Inflammatory macrophage (primary cell): ENCODE data around the gene ADARB1.

Experiments
- DNase-seq, 2 donors: peaks; one replicate each; pipeline ENCODE4 v3.0.0-alpha.2; 2020 to 2022

The ADARB1 gene

DNA sequence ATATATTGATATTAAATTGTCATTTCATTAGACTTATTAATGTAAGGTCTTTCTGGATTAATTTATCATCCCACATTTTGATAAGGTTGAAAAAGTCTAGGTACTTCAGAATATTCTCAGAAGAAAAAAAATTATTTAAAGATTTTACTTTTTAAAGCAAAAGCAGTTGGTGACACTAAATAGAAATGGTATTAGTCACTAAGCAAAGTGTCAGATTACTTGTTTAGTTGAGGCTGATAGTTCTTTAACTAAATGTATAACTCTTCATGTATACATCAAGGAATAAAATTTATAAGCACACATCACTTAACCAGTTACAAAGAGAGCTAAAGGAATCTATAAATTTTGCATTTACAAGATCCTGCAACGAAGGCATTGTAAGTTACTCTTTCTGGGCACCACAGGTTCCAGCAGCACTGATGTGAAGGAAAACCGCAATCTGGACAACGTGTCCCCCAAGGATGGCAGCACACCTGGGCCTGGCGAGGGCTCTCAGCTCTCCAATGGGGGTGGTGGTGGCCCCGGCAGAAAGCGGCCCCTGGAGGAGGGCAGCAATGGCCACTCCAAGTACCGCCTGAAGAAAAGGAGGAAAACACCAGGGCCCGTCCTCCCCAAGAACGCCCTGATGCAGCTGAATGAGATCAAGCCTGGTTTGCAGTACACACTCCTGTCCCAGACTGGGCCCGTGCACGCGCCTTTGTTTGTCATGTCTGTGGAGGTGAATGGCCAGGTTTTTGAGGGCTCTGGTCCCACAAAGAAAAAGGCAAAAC is 101.1 kb downstream of the ADARB1 start:
- DNase-seq = no peak

DNA sequence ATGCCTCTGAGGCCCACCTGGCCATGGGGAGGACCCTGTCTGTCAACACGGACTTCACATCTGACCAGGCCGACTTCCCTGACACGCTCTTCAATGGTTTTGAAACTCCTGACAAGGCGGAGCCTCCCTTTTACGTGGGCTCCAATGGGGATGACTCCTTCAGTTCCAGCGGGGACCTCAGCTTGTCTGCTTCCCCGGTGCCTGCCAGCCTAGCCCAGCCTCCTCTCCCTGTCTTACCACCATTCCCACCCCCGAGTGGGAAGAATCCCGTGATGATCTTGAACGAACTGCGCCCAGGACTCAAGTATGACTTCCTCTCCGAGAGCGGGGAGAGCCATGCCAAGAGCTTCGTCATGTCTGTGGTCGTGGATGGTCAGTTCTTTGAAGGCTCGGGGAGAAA is 101.8 kb downstream of the ADARB1 start:
- no peak for DNase-seq

DNA sequence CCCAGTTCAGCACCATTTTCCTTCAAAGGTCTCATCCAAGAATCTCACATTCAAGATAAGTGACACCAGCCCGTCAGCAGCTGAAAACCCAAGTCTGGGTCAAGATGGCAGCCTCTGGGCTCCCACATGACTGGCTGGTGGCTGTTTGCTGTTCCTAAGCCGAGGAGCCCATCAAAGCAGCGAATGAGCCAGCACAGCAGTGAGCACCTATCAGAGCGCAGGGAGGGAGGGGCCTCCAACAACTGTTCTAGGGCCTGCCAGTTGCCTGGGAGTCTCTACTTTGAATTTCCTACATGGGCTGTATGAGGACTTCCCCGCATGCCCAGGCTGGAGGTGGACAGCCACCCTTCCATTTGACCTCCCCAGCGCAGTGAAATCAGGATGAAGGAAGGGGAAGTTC is 102.7 kb downstream of the ADARB1 start:
- no peak for DNase-seq

DNA sequence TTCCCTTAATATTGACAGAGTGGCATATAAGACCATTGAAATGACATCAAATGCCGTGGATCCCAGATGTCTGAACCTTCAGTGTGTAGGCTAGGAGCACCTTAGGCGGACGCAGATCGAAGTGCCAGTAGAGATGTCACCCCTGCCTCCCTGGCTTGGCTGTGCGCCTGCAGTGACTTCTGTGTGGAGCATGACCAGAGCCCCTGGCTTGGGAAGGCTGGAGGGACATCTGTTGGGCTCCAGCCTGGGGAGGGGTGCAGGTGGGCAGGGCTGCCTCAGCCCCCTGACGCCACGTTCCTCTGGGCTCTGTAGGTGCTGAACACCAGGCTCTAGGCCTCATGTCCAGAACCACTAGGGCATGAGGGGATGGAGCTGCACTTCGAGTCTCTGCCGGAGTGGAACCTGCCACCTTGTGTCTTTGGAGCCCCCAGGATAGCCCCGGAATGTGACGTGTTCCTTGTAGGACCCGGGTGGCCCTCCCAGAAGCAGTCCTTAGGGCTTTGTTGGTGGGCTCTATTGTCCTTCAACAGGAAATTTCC is 103.8 kb downstream of the ADARB1 start:
- no peak for DNase-seq

DNA sequence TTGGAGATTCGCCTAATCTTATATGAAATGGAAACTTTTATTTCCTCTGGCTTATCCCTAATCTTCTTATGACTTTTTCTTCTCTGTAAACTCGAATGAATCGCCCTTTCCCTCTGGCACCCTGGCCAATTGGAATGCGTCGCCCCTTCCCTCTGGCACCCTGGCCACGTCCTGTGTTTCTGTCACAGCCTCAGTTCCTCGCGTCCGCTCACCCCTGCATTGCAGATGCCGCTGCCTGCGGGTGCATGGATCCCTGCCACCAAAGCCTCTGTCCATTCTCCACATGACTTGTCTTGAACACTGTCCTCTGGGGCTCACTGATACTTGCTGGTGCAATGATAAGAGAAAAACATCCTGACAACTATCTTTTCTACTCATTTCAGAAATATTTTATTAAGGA is 104.6 kb downstream of the ADARB1 start:
- no peak for DNase-seq

DNA sequence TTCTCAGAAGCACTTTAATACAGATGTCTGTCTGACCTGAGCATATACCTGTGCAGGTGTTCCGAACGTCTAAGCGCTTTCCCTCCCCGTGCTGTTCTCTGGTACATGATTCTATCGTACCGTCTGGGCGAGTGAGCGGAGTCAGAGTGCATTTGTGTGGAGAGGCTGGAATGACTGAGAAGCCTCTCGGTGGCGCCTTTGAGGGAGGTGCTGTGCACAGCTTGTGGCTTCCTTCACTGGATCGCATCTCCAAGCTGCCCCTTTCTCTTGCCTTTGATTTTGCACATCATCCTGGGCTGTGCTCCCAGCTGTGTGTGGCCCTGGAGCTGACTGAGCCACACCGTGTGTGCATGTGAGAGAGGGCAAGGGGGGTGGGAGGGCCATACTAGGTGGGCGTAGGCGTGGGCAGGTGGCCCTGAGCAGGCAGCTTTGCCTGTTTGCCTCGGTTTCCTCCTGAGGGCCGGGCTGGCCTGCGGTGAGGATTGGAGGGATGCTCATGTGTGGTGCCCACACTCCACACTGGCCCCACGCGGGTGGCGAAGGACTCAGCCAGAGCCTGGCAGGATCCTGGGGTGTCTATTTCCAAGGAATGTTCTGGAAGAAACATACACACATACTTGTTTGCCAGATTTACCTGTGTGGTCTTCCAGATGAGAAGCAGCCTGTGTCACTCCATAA is 105.3 kb downstream of the ADARB1 start:
- no peak for DNase-seq

DNA sequence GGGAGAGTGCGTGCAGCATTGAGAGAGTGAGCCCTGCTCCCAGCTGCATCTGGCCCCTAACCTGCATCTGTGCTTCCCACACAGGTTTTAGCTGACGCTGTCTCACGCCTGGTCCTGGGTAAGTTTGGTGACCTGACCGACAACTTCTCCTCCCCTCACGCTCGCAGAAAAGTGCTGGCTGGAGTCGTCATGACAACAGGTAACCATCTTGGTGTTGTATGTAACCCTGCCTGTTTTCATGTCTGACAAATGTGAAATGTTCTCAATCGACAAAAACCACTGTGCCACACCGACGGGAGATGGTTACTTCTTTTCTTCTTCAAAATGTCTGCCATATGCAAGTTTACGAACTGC is 105.8 kb downstream of the ADARB1 start:
- DNase-seq = no peak

DNA sequence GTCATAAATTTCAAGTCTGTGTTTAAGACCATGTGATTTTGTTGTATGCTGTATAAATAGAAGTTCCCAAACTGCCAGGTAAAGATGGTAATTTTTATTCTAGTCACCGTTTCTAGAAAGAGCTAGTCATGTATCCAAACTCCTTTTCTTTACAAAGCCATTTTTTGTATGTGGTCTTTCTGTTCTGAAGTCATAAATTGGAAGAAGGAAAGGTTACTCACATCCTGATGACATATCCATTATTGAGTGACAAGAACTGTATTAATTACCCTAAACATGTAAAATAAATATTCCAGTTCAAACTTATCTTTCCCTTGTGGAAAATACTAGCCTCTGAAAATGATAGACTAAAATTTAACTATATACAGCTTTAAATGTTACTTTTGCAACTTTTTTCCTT is 108.6 kb downstream of the ADARB1 start:
- no peak for DNase-seq

DNA sequence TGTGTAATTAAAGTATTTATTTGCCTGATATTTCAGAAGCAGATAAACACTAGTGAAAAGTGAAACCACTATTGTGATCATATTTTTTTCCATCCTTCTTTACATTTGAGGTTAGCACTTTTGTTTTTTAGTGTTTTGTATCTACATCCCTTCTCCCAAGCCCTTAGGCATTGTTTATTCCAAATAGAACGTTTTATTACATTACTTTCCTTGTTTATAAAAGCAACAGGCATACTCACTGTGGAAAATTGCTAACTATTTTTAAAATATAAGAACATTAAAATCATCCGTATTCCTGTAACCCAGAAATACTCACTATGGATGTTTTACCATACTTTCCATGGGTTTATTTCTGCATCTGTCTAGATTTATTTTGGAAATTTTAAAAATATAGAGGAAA is 109.5 kb downstream of the ADARB1 start:
- DNase-seq = no peak

DNA sequence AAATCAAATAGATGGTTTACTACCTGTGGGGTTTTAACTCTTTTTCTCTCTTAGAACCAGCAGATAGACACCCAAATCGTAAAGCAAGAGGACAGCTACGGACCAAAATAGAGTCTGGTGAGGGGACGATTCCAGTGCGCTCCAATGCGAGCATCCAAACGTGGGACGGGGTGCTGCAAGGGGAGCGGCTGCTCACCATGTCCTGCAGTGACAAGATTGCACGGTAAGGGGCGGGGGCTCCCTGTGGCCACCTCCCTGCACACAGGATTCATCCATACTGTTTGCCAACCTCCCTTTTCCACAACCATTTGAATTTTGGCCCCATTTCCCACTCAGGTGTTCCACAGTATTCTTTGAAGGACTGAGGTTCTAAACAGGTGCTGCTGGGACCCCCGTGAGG is 110.5 kb downstream of the ADARB1 start:
- DNase-seq = no peak

DNA sequence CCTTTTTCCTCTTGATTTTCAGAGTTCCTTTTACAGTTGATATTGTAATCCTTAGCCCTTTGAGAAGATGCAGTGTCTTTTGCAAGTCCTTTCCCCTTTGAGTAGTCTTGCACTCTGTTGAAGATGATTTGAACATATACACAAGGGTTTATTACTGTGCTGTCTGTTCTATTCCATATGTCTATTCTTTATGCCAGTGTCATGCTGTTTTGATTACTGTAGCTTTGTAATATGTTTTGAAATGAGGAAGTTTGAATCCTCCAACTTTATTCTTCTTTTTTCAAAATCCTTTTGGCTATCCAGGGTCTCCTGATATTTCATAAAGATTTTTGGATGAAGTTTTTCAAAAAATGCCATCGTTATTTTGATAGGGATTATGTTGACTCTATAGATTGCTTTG is 112.3 kb downstream of the ADARB1 start:
- DNase-seq = no peak

DNA sequence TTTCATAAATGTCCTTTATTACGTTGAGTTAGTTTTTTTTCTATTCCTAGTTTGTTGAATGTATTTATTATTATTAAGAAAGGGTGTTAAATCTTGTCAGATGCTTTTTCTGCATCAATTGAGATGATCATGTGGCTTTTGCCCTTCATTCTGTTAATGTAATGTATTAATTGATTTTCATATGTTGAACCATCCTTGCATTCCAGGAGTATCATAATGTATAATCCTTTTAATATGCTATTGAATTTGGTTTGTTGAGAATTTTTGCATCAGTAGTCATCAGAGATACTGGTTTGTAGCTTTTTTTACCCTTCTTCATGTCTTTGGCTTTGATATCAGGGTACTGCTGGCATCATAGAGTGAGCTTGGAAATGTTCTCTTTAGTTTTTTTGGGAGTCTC is 113.3 kb downstream of the ADARB1 start:
- no peak for DNase-seq

DNA sequence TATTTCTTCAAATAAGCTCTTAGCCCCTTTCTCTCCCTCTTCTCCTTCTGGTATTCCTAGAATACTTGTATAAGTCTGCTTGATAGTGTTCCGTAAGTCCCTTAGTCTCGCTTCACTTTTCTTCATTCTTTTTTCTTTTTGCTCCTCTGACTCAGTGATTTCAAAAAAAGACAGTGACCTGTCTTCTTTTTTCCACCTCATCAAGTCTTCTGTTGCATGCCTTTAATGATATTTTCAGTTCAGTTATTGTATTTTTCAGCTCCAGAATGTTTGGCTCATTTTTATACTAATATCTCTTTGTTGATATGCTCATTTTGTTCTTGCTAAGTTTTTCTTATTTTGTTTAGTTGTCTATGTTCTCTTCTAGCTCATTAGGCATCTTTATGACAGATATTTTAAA is 115.6 kb downstream of the ADARB1 start:
- DNase-seq = no peak

DNA sequence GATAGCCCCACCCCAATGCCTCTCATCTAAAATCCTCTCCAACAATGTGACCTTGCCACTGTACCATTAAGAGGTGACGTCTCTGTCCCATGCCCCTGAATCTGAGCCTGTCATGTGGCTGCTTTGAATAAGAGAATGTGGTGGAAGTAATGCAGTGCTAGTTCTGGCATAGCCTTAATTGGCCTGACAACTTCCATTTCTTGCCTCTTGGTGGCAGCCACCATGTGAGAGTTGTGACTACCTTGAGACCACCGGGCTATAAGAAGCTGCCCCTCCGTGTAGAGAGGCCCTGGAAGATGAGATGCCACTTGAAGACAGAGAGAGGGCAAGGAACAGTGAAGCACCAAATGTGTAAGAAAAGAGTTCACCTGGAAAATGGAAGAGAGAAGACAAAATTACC is 118.0 kb downstream of the ADARB1 start:
- DNase-seq = no peak

DNA sequence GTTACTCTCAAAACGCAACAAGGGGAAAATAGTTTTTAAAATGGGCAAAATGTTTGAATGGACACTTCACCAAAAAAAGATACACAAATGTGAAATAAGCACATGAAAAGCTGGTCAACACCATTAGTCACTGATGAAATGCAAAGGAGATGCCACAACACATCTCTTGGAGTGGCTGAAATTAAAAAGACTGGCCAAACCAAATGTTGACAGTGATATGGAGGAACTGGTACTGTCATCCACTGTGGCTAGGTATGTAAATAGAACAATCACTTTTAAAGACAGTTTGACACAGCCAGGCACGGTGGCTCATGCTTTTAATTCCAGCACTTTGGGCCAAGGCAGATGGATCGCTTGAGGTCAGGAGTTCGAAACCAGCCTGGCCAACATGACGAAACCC is 122.2 kb downstream of the ADARB1 start:
- no peak for DNase-seq

DNA sequence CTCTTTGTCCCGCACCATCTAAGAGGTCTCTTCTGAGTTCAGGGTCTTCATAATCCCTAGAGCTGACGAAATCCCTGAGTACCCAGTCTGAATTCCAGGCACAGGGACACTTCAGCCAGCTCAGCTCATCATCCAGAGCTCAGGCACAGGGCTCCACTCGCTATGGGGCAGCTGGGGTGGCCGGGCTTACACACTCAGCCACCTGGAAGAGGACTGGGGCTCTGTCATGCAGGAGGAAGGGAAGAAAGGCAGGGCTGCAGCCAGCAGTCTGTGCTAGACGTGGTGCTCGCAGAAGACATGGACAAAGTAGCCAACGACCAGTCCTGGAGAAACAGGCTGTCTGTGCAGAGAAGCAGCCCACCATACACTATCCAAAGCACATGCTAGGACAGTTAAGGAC is 124.8 kb downstream of the ADARB1 start:
- no peak for DNase-seq

DNA sequence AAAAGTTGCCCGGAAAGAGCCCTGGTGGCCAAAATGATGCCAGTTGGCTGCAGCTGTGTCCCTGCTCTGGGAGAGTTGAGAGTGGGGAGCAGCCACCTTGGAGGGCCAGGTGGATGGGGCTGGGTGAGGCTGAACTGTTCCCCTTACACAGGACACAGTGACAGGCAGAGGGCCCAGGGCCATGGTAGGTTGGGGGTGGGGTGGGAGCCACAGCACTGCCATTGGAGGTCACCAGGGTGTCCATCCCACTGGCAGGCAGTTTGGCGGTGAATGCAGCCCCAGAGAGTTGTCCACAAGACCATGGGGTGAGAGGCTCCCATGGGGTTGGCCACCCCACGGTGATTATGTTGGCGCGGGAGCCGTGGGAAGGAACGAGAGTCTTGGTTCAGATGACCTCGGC is 125.7 kb downstream of the ADARB1 start:
- no peak for DNase-seq

DNA sequence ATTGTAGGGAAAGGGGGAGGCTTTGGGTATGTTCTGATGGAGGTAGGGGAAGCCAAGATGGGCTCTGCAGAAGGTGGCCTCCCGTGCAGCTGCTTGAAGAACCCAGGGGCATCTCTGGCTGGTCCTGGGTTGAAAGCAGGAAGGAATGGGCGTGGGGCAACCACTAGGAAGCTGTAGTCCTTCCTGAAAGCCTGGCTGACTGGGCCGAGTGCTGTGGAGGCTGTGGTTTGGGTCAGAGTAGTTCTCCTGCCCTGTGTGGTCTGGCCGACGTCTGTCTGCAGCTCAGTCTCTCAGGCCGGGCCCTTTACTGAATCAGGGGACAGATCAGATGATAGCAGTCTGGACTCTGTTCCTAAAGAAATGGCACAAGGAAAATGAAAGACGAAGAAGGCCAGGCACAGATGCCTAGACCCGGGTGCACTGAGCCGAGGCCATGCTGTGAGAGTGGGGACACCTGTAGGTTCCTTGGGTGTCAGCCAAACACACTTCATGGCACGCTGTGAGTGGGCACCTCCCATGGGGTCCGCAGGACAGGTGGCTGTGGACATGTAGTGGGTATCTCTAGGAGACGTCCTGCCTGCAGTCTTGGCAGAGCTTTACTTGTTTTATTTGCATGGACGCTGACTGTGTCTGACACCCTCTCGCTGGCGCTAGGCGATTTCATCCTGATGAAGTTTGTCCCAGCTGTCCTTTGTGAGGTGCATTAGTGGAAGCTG is 126.4 kb downstream of the ADARB1 start:
- DNase-seq = peak in 1 of 2 donors; percentile 13

DNA sequence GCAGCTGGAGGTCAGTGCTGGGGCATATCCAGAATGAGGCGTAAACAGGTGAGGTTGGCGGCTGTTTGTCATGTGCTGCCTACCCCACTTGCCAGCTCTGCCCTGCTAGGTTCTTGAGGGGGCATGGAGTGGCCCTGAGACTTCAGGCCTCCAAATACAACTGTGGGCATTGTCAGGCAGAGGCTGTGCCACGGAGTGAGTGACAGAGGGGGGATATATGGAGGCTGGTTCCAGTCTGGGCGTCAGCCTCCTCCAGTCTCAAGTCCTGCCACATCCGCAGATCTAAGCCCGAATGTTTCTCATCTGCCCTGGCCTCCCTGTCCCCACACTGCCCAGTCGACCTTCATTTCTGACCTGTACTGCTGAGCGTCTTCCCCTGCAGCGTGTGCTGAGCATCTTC is 128.0 kb downstream of the ADARB1 start:
- no peak for DNase-seq

DNA sequence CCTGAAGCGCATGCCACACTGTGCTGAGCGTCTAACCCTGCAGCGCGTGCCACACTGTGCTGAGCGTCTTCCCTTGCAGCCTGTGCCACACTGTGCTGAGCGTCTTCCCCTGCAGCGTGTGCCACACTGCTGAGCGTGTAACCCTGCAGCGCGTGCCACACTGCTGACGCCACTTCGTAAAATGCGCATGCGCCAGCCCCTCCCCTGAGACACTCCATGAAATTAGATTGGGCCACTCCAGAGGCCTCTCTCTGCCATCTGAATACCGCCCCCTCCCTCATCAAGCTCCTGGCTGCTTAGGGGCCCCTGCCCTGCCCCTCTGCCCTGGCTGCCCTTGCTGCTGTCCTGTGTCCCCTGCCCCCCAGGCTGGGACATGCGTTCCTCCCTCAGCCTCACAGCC is 128.5 kb downstream of the ADARB1 start:
- no peak for DNase-seq

DNA sequence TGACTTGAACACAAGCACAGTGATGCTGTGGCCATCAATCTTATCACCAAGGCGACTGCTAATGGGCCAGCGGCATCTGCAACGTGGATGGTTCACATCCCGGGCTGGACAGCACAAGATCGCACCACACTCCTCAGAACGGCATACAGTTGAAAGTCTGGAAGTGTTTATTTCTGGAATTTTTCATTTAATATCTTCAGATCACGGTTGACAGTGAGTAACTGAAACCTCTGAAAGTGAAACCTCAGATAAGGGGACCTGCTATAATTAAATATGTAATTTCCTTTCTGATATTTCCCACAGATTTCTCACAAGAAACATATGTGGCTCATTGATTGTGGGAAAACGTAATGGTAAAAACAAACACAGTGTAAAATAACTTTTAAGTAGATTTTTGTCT is 129.6 kb downstream of the ADARB1 start:
- no peak for DNase-seq

DNA sequence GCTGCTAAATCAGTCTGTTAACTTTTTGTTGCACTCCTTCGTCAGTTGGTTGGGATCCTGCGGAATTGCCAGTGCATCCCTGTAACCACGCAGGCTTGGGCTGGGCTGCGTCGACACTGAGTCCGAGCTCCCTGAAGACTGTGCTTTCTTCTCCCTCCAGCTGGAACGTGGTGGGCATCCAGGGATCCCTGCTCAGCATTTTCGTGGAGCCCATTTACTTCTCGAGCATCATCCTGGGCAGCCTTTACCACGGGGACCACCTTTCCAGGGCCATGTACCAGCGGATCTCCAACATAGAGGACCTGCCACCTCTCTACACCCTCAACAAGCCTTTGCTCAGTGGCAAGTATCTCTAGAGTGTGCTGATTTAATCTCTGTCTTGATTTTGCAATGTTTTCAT is 130.0 kb downstream of the ADARB1 start:
- DNase-seq = no peak

DNA sequence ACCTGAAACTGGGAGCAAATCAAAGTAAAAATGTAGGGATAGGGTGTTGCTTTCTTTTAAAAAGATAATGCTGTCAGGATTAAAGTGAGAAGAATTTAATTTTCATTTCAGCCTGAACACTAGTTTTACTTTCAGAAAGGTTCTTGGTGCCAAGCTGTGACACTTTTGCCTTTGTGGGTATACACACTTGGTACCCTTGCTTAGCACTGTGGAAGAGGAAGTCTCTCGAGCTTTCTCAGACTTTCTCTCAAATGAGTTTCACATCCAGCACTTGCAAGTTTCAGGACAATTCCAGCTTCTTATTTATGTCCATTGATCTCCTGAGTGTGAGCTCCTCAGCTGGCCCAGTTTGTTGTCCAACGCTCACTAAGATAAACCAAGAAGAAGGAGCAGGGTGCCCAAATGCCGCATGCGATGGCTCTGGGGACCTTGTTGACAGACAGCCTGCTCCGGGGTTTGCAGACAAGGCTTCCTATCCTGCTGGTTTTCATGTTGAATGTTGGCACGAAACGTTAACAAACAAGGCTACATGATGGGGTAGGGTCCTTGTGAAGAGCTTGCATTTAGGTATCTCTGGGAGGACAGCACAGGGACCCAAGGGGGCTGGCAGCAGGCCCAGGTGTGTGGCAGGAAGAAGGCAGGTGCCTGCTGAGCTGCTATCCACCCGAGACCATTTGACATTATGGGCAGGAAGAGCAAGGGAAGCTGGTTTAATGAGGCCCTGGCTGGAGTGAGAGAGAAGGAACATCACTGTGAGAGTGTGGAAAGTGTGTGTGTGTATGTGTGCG is 133.7 kb downstream of the ADARB1 start:
- DNase-seq = no peak
